GM10248 (cell line): ENCODE data around the gene BANF2.

Experiments used
- CTCF ChIA-PET: fragments of 300-600 bp; sonication (Branson Sonifier 250); formaldehyde crosslinking; extraction: SDS; loops from one replicate; lab custom pipeline; 2021; ENCODE audit warnings: antibody characterized with exemption; lab: Yijun Ruan, JAX
- POLR2A ChIA-PET: fragments of 350-650 bp; sonication (Branson Sonifier 250); formaldehyde crosslinking; extraction: SDS; loops from one replicate; lab custom pipeline; 2020; ENCODE audit warnings: antibody characterized with exemption; lab: Yijun Ruan, JAX
- DNase-seq: peaks from one replicate; pipeline ENCODE4 v3.0.0; 2012; ENCODE audit errors: extremely low spot score
- TF ChIP-seq, protein P1 (sequence below): IDR thresholded peaks from 2 replicates; pipeline ENCODE4 v1.5.1; 2012; ENCODE audit warnings: mild to moderate bottlenecking, low read depth; ENCODE audit errors: extremely low read depth, missing control alignments, control extremely low read depth

The BANF2 gene

GRCh38 chr20:17712708-17713107 is 12.9 kb downstream of the BANF2 start:
- ChIA-PET CTCF (interaction anchor here (1.2 kb wide), 1 partner anchor 8 kb away, joined by 3 read pairs; no protein-coding TSS in a partner anchor), POLR2A (no interaction called here)
- TF ChIP-seq, protein P1, sequence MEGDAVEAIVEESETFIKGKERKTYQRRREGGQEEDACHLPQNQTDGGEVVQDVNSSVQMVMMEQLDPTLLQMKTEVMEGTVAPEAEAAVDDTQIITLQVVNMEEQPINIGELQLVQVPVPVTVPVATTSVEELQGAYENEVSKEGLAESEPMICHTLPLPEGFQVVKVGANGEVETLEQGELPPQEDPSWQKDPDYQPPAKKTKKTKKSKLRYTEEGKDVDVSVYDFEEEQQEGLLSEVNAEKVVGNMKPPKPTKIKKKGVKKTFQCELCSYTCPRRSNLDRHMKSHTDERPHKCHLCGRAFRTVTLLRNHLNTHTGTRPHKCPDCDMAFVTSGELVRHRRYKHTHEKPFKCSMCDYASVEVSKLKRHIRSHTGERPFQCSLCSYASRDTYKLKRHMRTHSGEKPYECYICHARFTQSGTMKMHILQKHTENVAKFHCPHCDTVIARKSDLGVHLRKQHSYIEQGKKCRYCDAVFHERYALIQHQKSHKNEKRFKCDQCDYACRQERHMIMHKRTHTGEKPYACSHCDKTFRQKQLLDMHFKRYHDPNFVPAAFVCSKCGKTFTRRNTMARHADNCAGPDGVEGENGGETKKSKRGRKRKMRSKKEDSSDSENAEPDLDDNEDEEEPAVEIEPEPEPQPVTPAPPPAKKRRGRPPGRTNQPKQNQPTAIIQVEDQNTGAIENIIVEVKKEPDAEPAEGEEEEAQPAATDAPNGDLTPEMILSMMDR, result no peak
- DNase-seq, result no peak

- TF ChIP-seq, protein P1, result no peak
- CTCF ChIA-PET, result interaction anchor here (1.1 to 1.2 kb wide), 2 partner anchors 8 to 16 kb away, joined by 3 read pairs; no protein-coding TSS in a partner anchor
- DNase-seq, result no peak
- POLR2A ChIA-PET, result no interaction called here
Observed at GRCh38 chr20:17714597-17714996, 14.8 kb downstream of the BANF2 start.

DNA sequence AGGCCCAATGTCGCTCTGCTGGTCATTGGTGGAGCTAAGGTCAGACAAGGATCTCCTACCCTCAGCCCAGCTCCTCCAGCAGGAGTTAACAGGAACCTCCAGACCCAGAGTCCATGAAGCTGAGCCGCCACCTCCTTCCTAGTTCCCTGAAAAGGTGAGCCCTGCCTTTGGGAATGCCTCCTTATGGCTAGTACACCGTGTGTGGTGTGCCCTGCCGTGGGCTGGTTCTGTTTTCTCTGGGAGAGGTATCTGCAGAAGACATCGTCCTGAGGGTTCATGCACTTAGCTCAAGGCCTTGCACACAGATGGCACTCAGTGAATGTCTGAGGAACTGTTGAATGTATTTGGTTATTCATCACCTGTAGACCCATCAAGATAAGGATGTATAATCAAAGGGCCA is 15.3 kb downstream of the BANF2 start:
- TF ChIP-seq, protein P1, result no peak
- ChIA-PET POLR2A (no interaction called here), CTCF (interaction anchor here (1.1 to 1.2 kb wide), 2 partner anchors 8 to 17 kb away, joined by 3 read pairs; no protein-coding TSS in a partner anchor)
- DNase-seq, result no peak

DNA sequence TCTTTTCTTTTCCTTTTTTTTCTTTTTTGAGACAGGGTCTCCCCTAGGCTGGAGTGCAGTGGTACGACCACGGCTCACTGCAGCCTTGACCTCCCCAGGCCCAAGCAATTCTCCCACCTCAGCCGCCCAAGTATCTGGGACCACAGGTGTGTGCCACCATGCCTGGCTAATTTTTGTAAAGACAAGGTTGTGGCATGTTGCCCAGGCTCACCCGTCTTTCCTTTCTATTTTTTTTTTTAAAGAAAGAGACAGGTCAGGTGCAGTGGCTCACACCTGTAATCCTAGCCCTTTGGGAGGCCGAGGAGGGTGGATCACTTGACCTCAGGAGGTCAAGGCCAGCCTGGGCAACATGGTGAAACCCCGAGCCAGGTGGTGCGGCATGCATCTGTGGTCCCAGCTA is 16.6 kb downstream of the BANF2 start:
- ChIA-PET CTCF (interaction anchor here (1.2 kb wide), 1 partner anchor 34 kb away, joined by 4 read pairs; the partner anchor contains the start of gene RRBP1), POLR2A (no interaction called here)
- TF ChIP-seq, protein P1, result no peak
- DNase-seq, result no peak

- ChIA-PET POLR2A (no interaction called here), CTCF (no interaction called here)
- no peak for DNase-seq
- TF ChIP-seq, protein P1, result no peak
Observed at GRCh38 chr20:17720755-17721154, 21.0 kb downstream of the BANF2 start.

GRCh38 chr20:17721802-17722486 is 22.2 kb downstream of the BANF2 start:
- DNase-seq, result no peak
- ChIA-PET CTCF (no interaction called here), POLR2A (no interaction called here)
- TF ChIP-seq, protein P1, result no peak
